Osteoblast (primary cell): ENCODE measurements around the gene SCEL. TPM values are rescaled to one million over a fixed set of nuclear protein-coding genes. Genes with fewer than 3 reads are reported as not detected.

ENCODE experiments used
- DNase-seq: peaks from one replicate; pipeline ENCODE4 v3.0.0; 2011; ENCODE audit warnings: low spot score, mixed read lengths; ENCODE audit not compliant: insufficient read length; ENCODE audit errors: missing footprints
- H2AFZ ChIP-seq: 2 replicates; pipeline ENCODE4 v1.6.0; 2011; ENCODE audit warnings: mild to moderate bottlenecking, low read length
- H3K27ac ChIP-seq: 2 replicates; pipeline ENCODE4 v1.5.1; 2011; ENCODE audit warnings: mild to moderate bottlenecking, low read depth, low read length, moderate library complexity
- H3K27me3 ChIP-seq: 2 replicates; pipeline ENCODE4 v1.6.0; 2012; ENCODE audit warnings: mild to moderate bottlenecking, control low read depth, inconsistent platforms, low read length, moderate library complexity; ENCODE audit not compliant: insufficient read depth
- H3K36me3 ChIP-seq: 2 replicates; pipeline ENCODE4 v1.5.1; 2011; ENCODE audit warnings: mild to moderate bottlenecking, low read length, control low read depth, moderate library complexity; ENCODE audit not compliant: insufficient read depth
- H3K4me1 ChIP-seq: 2 replicates; pipeline ENCODE4 v1.5.1; 2011; ENCODE audit warnings: mild to moderate bottlenecking, low read length, control low read depth, moderate library complexity; ENCODE audit not compliant: insufficient read depth
- H3K4me2 ChIP-seq: 2 replicates; pipeline ENCODE4 v1.6.0; 2011; ENCODE audit warnings: mild to moderate bottlenecking, low read length; ENCODE audit not compliant: insufficient read depth
- H3K4me3 ChIP-seq: fragments of 200-600 bp; sonication (generic); 3 replicates; pipeline ENCODE4 v1.5.1; 2012; ENCODE audit warnings: mild to moderate bottlenecking, low read length, inconsistent platforms; ENCODE audit not compliant: insufficient read depth
- H3K79me2 ChIP-seq: 2 replicates; pipeline ENCODE4 v1.6.0; 2012; ENCODE audit warnings: mild to moderate bottlenecking, low read length, control low read depth, inconsistent platforms; ENCODE audit not compliant: insufficient read depth
- H3K9me3 ChIP-seq: 2 replicates; pipeline ENCODE4 v1.5.1; 2011; ENCODE audit warnings: low read depth, low read length, control low read depth
- H4K20me1 ChIP-seq: 2 replicates; pipeline ENCODE4 v1.6.0; 2012; ENCODE audit warnings: mild to moderate bottlenecking, low read length, control low read depth; ENCODE audit not compliant: insufficient read depth
- total RNA-seq: library from RNA; depleted of rRNA; stranded (reverse); fragments of >200 nt; gene quantifications from 2 replicates; pipeline ENCODE4 v1.2.3, GENCODE V29; 2012
- TF ChIP-seq, protein P1 (sequence below): IDR thresholded peaks from 2 replicates; pipeline ENCODE4 v1.5.1; 2011; ENCODE audit warnings: mild to moderate bottlenecking, low read depth, low read length, moderate library complexity; ENCODE audit errors: extremely low read depth

The SCEL gene
- total RNA-seq, 1 donor = not detected

DNA sequence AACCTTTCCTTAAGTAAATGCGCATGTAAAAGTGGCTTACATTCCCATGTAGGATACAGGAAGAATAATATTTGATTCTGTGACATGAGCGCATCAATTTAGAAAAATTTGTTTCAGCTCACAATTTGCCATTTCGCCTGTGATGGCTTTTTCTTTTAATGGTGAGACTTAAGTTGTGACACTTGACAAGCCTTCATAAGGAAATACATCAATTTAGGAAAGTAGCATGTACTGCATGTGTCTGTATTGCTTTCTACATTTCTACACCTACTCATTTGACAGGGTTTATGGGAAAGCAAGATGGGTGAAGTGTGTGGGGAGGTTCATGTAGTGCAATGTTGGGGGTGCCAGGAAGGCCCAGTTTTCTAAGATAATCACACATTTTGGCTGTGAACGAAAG is 12.1 kb upstream of the SCEL start:
- H3K36me3 ChIP-seq = no peaks in the 10 kb centered on the region
- no peak overlapping the region for H2AFZ ChIP-seq
- peaks cover 10% of the 10 kb centered on the region for H3K4me1 ChIP-seq
- no peaks in the 10 kb centered on the region for H4K20me1 ChIP-seq
- H3K9me3 ChIP-seq = no peaks in the 10 kb centered on the region
- TF ChIP-seq, protein P1, sequence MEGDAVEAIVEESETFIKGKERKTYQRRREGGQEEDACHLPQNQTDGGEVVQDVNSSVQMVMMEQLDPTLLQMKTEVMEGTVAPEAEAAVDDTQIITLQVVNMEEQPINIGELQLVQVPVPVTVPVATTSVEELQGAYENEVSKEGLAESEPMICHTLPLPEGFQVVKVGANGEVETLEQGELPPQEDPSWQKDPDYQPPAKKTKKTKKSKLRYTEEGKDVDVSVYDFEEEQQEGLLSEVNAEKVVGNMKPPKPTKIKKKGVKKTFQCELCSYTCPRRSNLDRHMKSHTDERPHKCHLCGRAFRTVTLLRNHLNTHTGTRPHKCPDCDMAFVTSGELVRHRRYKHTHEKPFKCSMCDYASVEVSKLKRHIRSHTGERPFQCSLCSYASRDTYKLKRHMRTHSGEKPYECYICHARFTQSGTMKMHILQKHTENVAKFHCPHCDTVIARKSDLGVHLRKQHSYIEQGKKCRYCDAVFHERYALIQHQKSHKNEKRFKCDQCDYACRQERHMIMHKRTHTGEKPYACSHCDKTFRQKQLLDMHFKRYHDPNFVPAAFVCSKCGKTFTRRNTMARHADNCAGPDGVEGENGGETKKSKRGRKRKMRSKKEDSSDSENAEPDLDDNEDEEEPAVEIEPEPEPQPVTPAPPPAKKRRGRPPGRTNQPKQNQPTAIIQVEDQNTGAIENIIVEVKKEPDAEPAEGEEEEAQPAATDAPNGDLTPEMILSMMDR = no peak
- H3K4me2 ChIP-seq = no peak overlapping the region
- H3K79me2 ChIP-seq = no peaks in the 10 kb centered on the region
- DNase-seq = no peak
- no peaks in the 10 kb centered on the region for H3K27me3 ChIP-seq
- no peak overlapping the region for H3K4me3 ChIP-seq
- no peak overlapping the region for H3K27ac ChIP-seq

DNA sequence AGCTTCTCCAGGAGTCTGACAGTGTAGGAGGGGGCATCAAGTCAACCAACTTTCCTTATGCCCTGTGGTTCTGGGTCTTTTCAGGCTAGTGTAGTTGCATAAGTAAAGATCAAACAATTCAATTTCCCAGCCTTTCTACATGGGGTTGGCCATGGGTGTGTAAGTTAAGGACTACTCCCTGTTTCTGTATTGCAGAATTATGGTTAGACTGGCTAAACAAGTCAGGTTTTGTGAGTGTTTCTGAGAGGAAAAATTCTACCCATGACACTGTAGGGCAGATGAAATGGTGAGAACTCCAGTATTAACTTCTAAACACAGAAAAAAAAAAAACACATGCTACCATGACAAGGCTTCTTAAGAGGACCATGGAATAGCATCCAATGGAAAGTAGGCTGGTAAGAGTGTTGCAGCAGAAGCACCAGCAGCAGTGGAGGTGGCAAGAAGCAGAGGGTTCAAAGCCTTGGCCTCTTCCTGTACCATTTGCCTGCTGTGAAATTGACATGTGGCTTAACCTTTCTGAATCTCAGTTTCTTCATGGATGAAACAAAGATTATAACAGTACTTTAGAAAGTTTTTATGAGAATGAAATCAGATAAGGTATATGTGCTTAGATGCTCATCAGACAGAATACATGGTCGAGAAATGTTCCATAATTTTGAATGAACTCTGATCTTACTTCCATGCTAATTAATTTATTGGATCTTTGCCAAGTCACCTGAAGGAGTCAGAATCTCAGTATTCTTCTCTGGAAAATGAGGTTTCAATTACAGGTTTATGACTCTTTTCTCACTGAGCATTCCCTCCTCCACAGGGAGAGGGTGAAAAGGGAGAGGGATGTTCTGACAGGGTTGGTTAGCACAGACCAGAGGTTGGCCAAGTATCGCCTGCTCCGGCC is 11.4 kb upstream of the SCEL start:
- H3K27me3 ChIP-seq = no peaks in the 10 kb centered on the region
- TF ChIP-seq, protein P1 = no peak
- H2AFZ ChIP-seq = no peak overlapping the region
- no peaks in the 10 kb centered on the region for H3K9me3 ChIP-seq
- H3K27ac ChIP-seq = no peak overlapping the region
- peaks cover 10% of the 10 kb centered on the region for H3K4me1 ChIP-seq
- H3K4me2 ChIP-seq = no peak overlapping the region
- H3K79me2 ChIP-seq = no peaks in the 10 kb centered on the region
- no peak for DNase-seq
- H3K4me3 ChIP-seq = no peak overlapping the region
- H4K20me1 ChIP-seq = no peaks in the 10 kb centered on the region
- no peaks in the 10 kb centered on the region for H3K36me3 ChIP-seq

DNA sequence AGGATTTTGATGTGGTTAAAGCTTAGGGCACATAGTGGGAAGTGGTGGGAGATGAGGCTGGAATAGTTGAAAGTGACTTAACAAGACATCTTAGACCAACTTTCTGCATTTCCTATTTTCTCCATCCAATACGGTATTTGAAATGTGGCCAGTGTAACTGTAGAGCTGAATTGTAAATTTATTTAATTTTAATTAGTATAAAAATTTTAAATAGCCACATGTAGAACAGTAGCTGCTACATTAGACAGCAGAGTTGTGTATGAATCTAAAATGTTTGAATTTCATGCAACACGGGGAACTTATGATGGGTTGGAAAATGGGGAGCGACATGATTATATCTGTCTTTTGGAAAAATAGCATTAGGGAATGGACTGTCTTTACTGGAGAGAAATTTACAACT is 7.1 kb upstream of the SCEL start:
- H3K9me3 ChIP-seq = no peaks in the 10 kb centered on the region
- no peak overlapping the region for H3K4me2 ChIP-seq
- no peaks in the 10 kb centered on the region for H3K79me2 ChIP-seq
- no peaks in the 10 kb centered on the region for H3K4me1 ChIP-seq
- H3K27ac ChIP-seq = no peak overlapping the region
- no peak overlapping the region for H2AFZ ChIP-seq
- H3K36me3 ChIP-seq = no peaks in the 10 kb centered on the region
- DNase-seq = no peak
- no peaks in the 10 kb centered on the region for H3K27me3 ChIP-seq
- TF ChIP-seq, protein P1 = no peak
- H3K4me3 ChIP-seq = no peak overlapping the region
- H4K20me1 ChIP-seq = no peaks in the 10 kb centered on the region

DNA sequence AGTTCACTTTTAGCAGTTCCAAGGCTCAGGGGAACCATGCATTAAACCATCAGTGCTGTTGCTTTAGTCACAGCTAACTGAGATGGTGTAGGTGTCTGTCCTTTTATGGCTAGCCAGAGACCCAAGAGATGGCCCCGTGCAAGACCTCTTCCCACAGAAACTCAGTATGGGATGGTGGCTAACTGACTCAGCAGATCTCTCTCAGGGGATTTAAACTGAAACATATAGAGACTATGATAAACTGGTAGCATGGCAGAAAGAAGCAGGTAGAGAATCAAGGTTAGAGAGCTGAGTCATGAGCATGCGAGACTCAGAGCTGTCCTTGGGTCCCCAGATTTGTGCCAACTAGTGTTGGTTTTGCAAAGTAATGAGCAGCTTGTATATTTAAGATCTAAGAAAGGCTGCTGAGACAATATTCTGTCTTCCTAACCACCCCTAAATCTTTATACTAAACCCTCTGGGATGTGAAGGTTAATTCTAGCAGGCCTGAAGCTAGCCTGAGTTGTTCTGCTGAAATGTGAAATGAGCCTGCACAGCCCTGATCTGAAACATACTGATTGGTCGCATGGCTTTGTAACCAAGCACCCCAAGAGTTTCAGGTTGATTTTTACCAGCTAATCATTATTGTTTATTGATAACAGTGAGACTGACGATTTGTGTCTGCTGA is 6.5 kb upstream of the SCEL start:
- Histone ChIP-seq H3K27ac (no peak overlapping the region), H4K20me1 (no peaks in the 10 kb centered on the region), H3K4me1 (no peaks in the 10 kb centered on the region), H3K79me2 (no peaks in the 10 kb centered on the region), H3K4me3 (no peak overlapping the region), H2AFZ (no peak overlapping the region), H3K36me3 (no peaks in the 10 kb centered on the region), H3K4me2 (no peak overlapping the region), H3K9me3 (no peaks in the 10 kb centered on the region), H3K27me3 (no peaks in the 10 kb centered on the region)
- TF ChIP-seq, protein P1 = no peak
- DNase-seq = no peak
